ENCODE results near the gene CAMSAP1. TPM values are rescaled to one million over a fixed set of nuclear protein-coding genes. Genes with fewer than 3 reads are reported as not detected.
A peak's percentile ranks its signal among the peaks of the same experiment; 100 is the strongest.

Gene CAMSAP1
- total and polyA plus RNA-seq, 4 donors = 5.0 to 29.8 (median 15.1) TPM

GRCh38 chr9:135907006-135907430 is 328 bp downstream of the CAMSAP1 start:
- Histone ChIP-seq H3K9me3 (ENCODE audit: control insufficient read depth in 4 of 4, insufficient read depth in 3 of 4, low read length in 3 of 4) (peaks cover 0 to 2% (median 0%) of the 10 kb centered on the region in 4 donors), H3K27me3 (ENCODE audit: control insufficient read depth in 3 of 3, insufficient read depth in 3 of 3, low read length in 2 of 3) (no peaks in the 10 kb centered on the region), H3K27ac (ENCODE audit: low read depth in 1 of 2, low read length in 1 of 2) (peak overlapping the region in 1 of 2 donors; percentile 38), H3K36me3 (ENCODE audit: control insufficient read depth in 4 of 4, insufficient read depth in 4 of 4, low read length in 4 of 4) (peaks cover 0 to 21% (median 5%) of the 10 kb centered on the region in 4 donors), H3K4me3 (peak overlapping the region; percentile 84), H3K9ac (ENCODE audit: insufficient read depth in 1 of 2, low read length in 2 of 2) (no peak overlapping the region), H3K4me1 (ENCODE audit: control insufficient read depth in 5 of 5, insufficient read depth in 5 of 5, low read length in 5 of 5) (peaks cover 11 to 23% (median 19%) of the 10 kb centered on the region in 5 donors)
- WGBS, 2 donors = 0 to 1% methylated on average over 19 to 69 of the region's 69 CpGs
- no peak for ATAC-seq (ENCODE audit: insufficient read depth, low FRiP score)
- TF ChIP-seq CTCF (IDR thresholded peaks at IDR 0.05; ENCODE audit: control extremely low read depth, extremely low read depth) = no peak
- peak in 1 of 3 donors; percentile 22 for DNase-seq

- WGBS, 2 donors = 1 to 3% methylated on average over 38 to 70 of the region's 70 CpGs
- H3K4me3 ChIP-seq = peak overlapping the region; percentile 84
- peak overlapping the region in 1 of 2 donors; percentile 84 for H3K9ac ChIP-seq (ENCODE audit: insufficient read depth in 1 of 2, low read length in 2 of 2)
- no peak for ATAC-seq (ENCODE audit: insufficient read depth, low FRiP score)
- H3K4me1 ChIP-seq (ENCODE audit: control insufficient read depth in 5 of 5, insufficient read depth in 5 of 5, low read length in 5 of 5) = peaks cover 11 to 23% (median 19%) of the 10 kb centered on the region in 5 donors
- H3K36me3 ChIP-seq (ENCODE audit: control insufficient read depth in 4 of 4, insufficient read depth in 4 of 4, low read length in 4 of 4) = peaks cover 0 to 17% (median 4%) of the 10 kb centered on the region in 4 donors
- no peaks in the 10 kb centered on the region for H3K9me3 ChIP-seq (ENCODE audit: control insufficient read depth in 4 of 4, insufficient read depth in 3 of 4, low read length in 3 of 4)
- peak overlapping the region; percentile 63 to 74 for H3K27ac ChIP-seq (ENCODE audit: low read depth in 1 of 2, low read length in 1 of 2)
- no peaks in the 10 kb centered on the region for H3K27me3 ChIP-seq (ENCODE audit: control insufficient read depth in 3 of 3, insufficient read depth in 3 of 3, low read length in 2 of 3)
- peak in 2 of 3 donors; percentile 55 to 61 for DNase-seq
- TF ChIP-seq CTCF (IDR thresholded peaks at IDR 0.05; ENCODE audit: control extremely low read depth, extremely low read depth) = no peak
These were observed 898 bp downstream of the CAMSAP1 start for GRCh38 chr9:135906291-135907005.

- 52 to 63% methylated on average over 23 of the region's 23 CpGs for WGBS, 2 donors
- Histone ChIP-seq H3K4me3 (no peak overlapping the region), H3K9me3 (ENCODE audit: control insufficient read depth in 4 of 4, insufficient read depth in 3 of 4, low read length in 3 of 4) (no peaks in the 10 kb centered on the region), H3K9ac (ENCODE audit: insufficient read depth in 1 of 2, low read length in 2 of 2) (peak overlapping the region in 1 of 2 donors; percentile 84), H3K27me3 (ENCODE audit: control insufficient read depth in 3 of 3, insufficient read depth in 3 of 3, low read length in 2 of 3) (no peaks in the 10 kb centered on the region), H3K27ac (ENCODE audit: low read depth in 1 of 2, low read length in 1 of 2) (peak overlapping the region in 1 of 2 donors; percentile 47), H3K4me1 (ENCODE audit: control insufficient read depth in 5 of 5, insufficient read depth in 5 of 5, low read length in 5 of 5) (peaks cover 11 to 23% (median 19%) of the 10 kb centered on the region in 5 donors), H3K36me3 (ENCODE audit: control insufficient read depth in 4 of 4, insufficient read depth in 4 of 4, low read length in 4 of 4) (peaks cover 0 to 8% (median 4%) of the 10 kb centered on the region in 4 donors)
- DNase-seq (peak in 1 of 3 donors; percentile 25), ATAC-seq (ENCODE audit: insufficient read depth, low FRiP score) (no peak)
- TF ChIP-seq CTCF (IDR thresholded peaks at IDR 0.05; ENCODE audit: control extremely low read depth, extremely low read depth) = no peak
These were observed 1.7 kb downstream of the CAMSAP1 start for GRCh38 chr9:135905380-135906258.

All from lung (tissue), 12 donors.